HG03442 (cell line): ENCODE data around the gene GAA.

ENCODE experiments used
- ATAC-seq: cut with Tn5 transposase; IDR thresholded peaks from one replicate; pipeline ENCODE4 v1.9.1; 2021; ENCODE audit warnings: mild to moderate bottlenecking, moderate library complexity; ENCODE audit not compliant: unreplicated experiment

The GAA gene

GRCh38 chr17:80115159-80115558 lies 13.8 kb downstream of the GAA start:
- no peak for ATAC-seq

DNA sequence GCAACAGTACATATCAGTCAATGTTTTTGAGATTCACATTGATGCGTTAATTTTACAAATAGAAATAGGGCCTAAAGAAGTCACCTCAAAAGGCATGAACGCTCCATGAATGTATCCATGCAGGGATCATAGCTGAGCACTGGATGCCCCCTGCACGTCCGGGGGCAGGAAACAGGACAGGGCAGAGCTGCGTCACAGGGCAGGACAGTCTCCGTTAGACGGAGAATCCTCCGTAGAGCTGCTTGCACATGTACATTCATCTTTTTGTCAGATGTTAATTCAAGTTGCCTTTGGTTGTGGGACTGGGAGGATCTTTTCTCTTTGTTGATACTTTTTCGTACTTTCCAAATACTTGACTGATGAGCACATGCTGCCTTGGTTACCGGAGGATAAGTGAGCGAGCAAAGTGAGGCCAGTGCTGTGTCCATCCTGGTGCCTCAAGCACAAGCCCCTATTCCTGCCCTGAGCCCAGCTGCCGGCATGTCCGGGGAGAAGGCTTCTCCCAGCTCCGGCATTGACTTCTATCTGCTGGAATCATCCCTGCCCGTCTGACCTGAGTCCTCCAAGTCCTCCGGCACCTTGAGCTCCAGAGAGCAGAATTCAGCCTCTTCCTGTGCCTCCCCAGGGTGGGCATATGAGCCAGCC lies 15.0 kb downstream of the GAA start:
- ATAC-seq, result no peak

DNA sequence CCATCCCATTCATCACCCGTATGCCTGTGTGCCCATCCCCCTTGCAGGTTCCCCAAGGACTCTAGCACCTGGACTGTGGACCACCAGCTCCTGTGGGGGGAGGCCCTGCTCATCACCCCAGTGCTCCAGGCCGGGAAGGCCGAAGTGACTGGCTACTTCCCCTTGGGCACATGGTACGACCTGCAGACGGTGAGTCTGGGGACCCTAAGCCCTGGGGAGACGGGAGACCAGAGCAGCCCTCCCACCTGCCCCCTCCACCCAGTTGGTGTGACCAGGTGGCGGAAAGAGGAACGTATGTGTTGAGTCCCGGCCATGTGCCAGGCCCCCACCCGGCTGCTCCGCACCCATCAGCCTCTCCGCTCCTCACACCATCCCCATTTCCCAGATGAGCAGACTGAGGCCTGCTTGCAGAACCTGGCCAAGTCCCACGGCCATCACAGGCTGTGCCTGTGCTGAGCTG lies 15.6 kb downstream of the GAA start:
- no peak for ATAC-seq

GRCh38 chr17:80117491-80118401 lies 16.4 kb downstream of the GAA start:
- no peak for ATAC-seq

GRCh38 chr17:80118601-80119270 lies 17.4 kb downstream of the GAA start:
- ATAC-seq, result no peak

GRCh38 chr17:80119271-80119791 lies 17.9 kb downstream of the GAA start:
- ATAC-seq, result no peak

DNA sequence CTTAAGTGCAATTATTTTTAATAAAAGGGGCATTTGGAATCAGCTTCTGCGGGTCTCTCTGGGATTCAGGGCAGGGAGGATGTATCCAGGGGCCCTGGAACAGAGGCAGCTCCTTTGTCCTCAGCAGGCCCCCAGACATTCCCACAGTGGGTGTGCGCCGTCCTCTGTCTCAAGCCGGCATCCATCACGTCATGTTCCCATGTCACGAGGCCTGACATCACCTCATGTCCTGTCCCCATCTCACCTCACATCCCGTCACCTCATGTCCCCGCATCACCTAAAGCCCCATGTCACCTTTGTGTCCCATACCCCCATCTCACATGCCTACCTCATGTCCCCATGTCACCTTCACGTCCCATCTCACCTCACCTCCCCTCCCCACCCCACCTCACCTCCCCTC lies 18.5 kb downstream of the GAA start:
- ATAC-seq, result no peak

DNA sequence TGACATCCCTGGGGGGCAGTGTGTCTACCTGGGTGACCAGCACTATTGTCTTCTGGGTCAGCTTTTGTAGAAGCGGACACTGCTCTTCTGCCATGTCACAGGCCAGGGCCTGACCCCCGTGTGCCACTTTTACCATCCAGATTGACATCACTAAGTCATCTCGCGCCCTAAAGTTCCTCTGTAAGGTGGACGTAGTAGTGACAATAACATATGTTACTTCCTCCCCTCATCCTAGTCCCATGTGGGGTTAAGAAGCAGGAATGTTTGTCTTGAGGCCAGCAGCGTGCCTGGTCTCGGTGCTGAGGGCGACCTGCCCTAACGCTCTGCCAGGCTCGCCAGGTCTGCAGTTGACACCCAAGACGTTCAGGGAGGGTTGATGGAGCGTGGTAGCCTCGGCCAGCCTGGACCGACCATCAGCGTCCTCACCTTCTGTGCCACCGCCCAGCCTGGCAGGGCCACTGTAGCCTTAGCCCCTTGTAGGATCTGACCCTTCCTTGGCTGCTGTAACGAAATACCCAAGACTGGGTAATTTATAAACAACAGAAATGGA lies 20.7 kb downstream of the GAA start:
- ATAC-seq, result no peak

DNA sequence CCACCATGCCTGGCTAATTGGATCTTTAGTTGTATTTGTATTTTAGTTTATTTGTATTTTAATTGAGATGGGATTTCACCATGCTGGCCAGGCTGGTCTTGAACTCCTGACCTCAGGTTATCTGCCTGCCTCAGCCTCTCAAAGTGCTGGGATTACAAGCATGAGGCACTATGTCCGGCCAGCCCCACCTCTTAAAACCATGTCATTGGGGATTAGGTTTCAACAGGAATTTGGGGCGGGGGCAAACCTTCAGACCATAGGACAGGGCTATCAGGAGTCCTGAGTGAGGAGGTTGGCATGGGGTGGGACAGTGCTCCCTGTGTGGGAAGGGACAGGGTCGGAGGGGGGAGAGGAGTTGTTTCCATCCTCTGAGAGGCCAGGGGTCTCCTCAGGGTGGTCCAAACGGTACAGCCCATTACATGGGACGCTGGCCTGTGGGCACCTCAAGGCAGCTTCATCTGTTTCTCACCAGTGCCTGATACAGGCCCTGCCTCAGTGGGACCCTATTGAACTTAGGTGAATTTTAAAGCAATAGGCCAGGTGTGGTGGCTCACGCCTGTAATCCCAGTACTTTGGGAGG lies 21.6 kb downstream of the GAA start:
- no peak for ATAC-seq

GRCh38 chr17:80123791-80124190 lies 22.4 kb downstream of the GAA start:
- ATAC-seq, result no peak

GRCh38 chr17:80124351-80124981 lies 23.1 kb downstream of the GAA start:
- ATAC-seq, result no peak

DNA sequence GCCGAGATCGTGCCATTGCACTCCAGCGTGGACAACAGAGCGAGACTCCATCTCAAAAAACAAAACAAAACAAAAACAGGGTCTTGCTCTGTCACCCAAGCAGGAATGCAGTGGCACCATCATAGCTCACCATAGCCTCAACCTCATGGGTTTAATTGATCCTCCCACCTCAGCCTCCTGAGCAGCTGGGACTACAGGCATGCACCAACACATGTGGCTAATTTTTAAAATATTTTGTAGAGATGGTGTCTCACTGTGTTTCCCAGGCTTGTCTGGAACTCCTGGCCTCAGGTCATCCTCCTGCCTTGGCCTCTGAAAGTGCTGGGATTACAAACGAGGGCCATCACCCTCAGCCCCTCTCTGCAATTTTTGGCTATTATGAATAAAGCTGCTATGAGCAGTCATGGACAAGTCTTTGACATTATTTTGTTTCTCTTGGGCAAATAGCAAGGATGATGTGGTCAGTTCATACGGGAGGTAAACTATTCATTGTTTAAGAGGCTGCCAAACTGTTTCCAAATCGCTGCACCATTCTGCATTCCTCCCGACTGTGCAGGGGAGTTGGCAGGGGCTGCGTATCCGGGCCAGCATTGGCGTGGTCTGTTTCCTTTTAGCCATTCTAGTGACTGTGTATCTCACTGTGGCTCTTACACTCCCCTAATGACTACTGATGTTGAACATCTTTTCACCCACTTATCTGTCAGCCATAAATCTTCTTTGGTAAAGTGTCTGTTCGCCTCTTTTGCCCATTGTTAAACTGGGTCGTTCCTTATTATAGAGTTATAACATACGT lies 24.5 kb downstream of the GAA start:
- no peak for ATAC-seq

GRCh38 chr17:80126449-80126715 lies 25.0 kb downstream of the GAA start:
- ATAC-seq, result no peak

GRCh38 chr17:80129006-80129565 lies 27.7 kb downstream of the GAA start:
- ATAC-seq, result no peak

DNA sequence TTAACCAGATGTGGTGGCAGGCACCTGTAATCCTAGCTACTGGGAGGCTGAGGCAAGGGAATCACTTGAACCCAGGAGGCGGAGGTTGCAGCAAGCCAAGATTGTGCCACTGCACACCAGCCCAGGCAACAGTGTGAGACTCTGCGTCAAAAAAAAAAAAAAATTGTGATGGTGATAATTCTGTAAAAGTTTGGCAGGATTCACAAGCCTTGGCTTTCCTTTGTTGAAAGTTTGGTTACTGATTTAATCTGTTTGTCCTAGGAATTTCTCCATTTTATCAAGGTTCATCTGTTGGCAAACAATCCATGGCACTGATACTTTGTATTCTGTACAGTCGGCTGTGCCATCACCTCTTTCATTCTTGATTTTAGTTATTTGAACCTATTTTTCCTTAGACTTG lies 29.6 kb downstream of the GAA start:
- ATAC-seq, result no peak

GRCh38 chr17:80132906-80133625 lies 31.7 kb downstream of the GAA start:
- ATAC-seq, result no peak

DNA sequence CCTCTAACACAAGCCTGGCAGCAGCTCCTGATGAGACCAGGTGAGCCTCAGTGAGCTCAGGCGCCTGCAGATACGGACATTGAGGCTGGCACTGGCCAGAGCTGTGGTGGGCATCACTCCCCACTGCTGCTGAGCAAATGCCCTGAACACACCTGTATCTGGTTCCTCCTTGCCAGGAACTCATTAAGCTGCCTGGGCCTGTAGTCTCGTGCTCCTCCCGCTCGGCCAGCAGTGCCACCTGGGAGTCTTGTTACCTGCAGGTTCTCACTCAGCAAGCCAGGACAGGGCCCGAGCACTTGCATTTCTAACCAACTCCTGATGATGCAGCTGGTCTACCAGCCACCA lies 32.2 kb downstream of the GAA start:
- no peak for ATAC-seq

GRCh38 chr17:80137131-80137530 lies 35.8 kb downstream of the GAA start:
- ATAC-seq, result no peak

GRCh38 chr17:80138856-80139426 lies 37.6 kb downstream of the GAA start:
- no peak for ATAC-seq
